GM18868 (cell line): ENCODE data around the gene ATP8A2.

Experiments used
- ATAC-seq: cut with Tn5 transposase; IDR thresholded peaks from one replicate; pipeline ENCODE4 v1.9.1; 2021; ENCODE audit warnings: mild to moderate bottlenecking, moderate library complexity; ENCODE audit not compliant: unreplicated experiment

The ATP8A2 gene

DNA sequence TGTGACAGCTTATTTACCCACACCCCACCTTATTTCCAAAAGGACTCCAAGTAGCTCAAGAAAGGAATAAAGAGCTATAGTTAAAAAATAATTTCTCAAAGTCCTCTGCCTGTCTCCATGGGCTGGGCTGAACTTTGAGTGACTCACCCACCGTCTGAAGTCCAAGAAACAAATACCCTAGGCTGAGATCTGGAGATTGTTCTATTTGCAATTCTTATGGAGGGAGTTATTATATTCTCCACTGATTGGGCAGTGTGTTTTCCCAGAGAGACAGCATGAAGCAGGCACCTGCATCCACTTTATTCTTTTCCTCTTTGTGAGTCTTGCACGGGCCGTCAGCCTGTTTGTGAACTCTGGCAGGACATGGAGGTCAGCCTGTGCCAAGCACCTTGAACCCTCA is 616.9 kb downstream of the ATP8A2 start:
- ATAC-seq, result no peak

DNA sequence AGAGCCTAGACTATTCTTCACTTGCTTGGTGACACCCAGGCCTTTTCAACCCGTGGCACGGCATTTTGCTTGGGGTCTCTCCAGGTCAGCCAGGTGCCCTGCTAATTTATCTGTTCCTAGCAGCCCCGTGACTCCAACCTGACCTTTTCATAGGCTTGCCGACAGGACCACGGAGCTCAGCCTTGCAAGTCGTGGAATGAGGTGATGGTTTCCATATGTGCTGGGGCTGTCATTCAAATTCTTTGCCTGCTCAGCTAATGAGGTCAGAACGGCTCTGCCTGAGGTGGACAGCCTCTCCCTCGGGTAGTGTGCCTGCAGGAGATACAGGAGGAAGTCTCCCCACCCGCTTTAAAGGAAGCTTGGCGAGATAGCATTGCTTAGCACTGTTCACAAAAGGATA is 619.0 kb downstream of the ATP8A2 start:
- no peak for ATAC-seq

DNA sequence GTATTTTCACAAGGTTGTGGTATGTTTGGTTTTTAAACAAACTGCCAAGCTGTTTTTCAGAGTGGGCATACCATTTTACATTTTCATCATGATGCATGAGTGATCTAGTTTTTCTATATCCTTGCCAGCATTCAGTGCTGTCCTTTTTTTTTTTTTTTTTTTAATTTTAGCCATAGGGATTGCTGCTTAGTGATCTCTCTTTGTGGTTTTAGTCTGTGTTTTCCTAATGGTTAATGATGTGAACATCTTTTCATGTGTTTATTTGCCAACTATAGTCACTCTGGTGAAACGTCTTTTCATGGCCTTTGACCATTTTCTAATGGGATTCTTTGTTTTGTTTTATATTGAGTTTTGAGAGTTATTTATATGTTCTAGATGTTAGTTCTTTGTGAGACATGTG is 620.3 kb downstream of the ATP8A2 start:
- no peak for ATAC-seq

DNA sequence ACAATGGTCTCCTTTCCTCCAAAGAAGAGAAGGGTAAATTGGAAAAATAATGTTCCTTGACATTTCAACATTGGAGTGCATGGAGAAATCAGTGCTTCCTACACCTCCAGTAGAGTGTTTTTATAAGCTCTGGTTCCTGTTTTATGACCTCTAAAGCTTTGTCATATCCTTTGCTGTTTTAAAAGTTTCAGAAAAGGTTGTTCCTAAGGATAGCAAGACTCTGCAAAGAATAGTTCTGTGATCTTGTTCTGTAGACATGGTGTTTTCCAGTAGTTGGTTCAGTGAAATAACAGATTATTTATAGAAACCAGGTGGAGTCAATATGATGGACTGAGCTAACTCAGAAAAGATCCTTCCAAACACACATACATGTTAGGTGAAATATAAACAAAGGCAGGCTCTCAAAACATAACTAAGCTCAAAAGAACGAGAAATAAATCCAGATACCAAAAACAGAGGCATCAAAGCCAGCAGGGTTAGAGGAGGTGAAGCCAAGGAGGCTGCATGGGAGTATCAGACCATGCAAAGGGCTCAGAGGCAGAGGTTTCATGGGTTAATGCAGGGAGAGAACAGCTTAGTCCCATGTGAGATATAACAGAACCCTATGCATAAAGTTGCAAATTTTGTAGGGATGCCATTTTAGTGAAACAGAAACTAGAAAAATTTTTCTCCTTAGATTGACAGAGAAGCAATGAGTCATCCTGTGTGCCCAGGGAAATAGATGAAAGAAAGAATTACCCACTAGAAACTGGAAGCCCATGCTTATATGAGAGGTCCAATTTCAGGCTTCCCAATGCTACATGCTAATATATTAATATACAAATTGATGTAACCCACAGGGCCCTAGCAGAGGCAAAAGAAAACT is 635.7 kb downstream of the ATP8A2 start:
- ATAC-seq, result no peak

DNA sequence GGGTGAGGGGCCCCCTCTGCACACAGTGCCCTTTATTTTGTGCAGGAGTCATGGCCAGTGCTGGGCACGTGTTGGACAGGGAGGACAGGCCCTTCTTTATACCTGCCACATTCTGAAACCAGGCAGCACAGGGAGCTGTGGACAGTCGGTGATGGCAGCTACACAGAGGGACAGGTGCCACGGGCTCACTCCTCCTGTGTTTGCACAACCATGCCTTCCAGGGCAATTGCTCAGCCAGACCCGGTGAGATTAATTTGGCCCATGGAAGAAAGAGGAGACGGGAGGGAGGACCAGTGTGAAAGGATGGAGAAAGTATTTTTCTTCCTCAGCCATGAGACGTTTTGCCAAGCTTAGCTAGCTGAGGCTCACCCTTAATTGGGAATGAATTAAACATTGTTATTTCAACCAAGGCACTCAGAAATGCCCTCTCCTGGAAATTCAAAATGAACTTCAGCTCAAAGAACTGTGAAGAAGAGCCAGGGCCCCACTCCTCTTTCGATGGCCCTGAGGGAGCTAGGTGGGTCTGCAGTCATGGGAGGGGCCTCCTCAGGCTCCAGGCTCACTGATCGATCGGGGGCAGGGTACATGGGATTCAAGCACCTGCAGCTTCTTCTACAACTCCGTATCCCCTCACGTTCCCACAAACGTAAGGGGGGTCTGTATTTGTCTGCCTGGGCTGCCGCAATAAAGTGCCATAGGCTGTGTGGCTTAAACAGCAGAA is 638.9 kb downstream of the ATP8A2 start:
- ATAC-seq, result no peak

DNA sequence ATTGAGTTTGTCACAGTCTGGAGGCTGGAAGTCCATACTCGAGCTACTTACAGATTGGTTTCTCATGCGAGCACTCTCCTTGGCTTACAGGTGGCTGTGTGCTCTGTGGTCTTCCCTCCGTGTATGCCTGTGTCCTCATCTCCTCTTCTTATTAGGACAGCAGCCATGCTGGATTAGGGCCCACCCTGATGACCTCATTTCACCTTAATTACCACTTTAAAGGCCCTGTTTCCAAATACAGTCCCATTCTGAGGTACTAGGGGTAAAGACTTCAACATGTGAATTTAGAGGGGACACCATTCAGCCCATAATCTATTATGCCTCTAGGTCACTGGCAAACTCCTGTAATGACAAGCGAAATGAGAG is 639.4 kb downstream of the ATP8A2 start:
- ATAC-seq, result no peak

DNA sequence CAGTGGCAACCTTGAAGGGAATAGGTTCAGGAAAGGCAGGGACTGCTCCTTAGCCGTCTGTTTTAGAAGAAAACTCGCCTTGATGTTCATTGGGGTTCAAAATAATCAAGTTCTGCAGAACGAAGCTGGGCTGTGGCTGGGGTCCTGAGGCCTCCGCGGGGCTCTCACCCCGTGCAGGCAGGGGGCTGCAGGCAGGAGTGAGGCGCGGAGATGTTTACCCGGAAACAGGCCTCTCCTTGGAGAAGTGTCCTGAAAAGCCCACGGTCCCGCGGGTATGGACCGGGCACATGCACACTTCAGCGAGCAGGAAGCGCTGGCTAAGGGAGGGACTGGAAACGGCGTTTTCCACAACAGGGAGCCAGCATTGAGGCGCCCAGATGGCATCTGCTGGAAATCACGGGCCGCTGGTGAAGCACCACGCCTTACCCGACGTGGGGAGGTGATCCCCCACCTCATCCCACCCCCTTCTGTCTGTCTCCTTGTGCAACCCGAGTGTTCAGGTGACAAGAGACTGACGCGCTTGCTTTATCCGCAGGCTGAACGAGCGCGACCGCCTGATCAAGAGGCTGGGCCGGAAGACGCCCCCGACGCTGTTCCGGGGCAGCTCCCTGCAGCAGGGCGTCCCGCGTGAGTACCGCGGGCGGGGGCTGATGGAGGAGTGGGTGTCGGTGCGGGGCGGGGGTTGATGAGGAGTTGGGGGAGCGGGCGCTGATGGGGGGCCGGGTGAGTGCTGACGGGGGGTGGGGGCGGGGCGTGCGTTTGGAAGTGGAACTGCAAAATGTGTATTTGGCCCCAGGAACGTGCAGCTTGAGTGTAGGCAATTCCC is 640.4 kb downstream of the ATP8A2 start:
- no peak for ATAC-seq

DNA sequence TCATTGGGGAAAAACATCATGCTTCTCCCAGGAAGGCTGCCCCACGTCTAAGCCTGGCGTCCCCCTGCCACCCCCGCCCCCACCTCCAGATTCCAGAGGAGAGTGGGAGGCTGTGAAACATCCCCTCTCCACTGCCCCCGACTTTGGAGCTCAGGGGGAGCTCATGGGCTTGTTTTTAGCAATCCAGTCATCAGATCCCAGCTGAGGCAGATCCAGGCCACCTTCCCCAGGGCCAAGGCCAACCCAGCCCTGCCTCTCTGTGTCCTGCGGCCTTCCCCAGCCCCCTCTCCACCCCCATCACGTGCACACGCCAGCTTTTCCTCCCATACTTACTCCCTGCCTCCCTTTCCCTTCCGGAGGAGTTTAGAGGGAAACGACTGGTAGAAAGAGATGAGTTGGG is 641.2 kb downstream of the ATP8A2 start:
- ATAC-seq, result no peak

DNA sequence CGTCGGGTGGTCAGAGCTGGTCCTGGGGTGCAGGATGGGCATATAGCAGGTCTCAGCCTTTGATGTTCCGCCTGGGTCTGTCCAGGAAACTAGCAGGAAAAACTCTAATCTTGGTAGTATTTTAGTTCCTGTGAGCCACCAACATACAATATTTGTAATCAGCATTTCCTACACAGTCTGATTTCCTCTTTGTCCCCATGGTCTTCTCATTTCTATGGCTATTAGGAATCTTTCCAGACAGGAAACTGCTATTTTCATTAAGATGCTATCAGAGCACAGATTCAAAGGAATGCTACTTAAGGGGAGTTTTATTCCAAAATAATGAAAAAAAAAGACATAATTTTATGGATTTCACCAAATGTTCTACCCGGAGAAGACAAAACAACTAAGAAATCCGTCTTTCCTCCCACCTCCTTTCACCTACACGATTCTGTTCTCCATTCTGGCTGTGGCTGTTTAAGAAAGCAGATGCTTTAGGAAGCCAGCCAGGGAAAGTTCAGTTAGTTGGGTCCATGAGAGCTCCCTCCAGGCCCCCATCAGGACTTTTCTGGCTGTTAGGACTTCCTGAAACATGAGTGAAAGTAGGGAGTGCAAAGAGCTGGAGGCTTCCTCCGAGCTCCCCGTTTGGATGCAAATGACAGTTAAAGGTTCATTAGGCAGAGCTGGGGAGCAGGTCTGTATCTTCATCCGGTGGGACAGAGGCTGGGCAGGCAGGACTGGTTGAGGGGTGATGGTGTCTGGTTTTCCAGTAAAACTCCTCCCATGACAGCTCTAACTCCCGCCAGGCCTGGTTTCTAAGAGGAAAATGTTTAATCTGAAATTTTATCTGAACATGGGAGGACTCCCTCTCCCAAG is 643.7 kb downstream of the ATP8A2 start:
- no peak for ATAC-seq

DNA sequence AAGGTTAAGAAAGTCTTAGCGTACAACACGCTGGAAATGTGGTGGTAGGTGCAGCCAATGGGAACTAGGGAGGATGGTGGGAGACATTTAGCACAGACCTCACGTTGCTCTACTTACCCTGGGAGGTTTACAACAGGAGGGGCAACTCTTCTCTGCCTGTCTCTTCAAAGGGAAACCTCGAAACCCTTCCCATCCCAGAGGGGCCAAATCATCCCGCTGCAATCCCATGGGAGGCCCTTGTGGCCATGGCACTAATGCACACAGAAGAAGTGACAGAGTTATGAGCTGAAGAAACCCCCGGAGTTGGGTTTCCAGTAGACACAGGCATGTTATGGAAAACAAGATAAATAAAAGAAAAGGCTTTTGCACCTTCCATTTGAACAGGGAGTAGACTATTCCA is 644.4 kb downstream of the ATP8A2 start:
- no peak for ATAC-seq

DNA sequence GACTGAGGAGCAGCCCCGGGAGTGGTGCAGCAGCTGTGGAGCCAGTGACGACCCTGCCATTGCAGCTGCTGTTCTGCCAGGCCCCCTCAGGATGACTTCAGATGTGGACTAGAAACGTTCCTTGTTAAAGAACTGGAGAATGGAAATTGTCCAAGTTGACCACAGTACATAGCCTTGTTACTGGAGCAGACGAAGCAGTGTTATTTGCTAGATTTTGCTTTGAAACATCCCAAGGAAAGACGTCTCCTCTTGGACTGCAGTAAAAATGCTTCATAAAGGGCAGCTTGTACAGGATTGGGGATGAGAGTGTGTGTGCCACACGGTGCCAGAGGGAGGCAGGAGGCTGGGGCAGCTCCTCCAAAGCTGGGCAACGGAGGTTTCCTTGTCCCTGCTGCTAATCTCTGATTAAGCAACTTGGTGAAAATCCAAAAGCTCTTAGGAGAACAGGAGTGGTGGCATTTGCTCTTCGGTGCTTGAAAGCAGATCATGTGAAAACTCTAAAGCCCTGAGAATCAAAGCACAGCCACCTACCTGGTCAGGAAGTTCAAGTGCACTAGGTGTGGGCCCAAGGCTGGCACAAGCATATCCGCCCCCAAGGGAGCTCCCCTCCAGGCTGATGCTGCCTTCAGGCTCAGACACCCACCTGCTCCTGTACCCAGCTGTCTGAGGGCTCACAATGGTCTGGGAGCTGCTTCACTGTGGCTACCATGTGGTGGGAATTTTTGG is 645.6 kb downstream of the ATP8A2 start:
- no peak for ATAC-seq

DNA sequence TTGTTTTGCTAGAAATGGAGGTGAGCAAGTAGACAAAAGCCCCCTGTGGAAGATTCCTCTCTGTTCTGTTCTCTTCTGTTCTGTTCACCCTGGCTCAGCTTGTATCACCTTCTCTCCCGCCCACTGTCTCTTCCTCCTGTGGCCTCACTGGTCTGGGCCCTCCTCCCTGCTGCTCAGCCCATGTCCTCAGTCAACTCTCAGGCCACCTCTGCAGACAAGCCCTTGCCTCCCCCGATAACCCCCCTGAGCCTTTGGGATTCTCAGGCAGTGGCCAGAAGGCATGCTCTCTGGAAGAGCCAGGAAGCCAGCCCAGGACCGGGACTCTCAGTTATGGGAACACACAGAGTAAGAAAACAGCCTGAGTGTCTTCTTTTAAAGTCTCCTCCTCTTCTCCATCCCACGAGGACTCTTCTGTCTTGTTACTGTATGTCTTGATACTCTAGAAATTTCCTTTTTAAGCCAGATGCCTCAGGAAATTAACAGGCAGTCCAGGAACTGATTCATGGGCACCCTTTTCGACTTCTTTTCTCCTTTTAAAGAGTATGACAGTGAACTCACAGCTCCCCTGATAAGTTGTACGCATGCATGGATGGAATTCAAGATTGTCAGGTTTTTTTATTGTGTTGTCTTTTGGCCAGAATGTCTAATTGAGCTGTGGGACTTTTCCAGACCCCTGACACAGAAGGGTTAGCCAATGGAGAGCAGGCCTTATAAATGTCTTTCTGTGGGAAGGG is 646.3 kb downstream of the ATP8A2 start:
- no peak for ATAC-seq

DNA sequence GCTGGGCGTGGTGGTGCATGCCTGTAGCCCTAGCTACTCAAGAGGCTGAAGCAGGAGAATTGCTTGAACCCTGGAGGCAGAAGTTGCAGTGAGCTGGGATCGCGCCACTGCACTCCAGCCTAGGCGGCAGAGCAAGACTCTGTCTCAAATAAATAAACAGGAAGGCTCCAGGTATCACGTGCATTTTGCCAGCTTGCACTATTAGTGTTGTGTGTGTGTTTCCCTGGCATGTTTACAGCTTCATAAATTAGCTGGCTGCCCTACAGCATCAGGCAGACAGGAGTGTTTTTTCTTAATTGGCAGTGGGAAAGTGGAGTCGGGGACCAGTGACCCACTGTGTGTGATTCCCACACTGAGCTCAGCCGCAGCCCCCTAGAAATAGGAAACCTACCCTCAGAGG is 647.5 kb downstream of the ATP8A2 start:
- ATAC-seq, result no peak

DNA sequence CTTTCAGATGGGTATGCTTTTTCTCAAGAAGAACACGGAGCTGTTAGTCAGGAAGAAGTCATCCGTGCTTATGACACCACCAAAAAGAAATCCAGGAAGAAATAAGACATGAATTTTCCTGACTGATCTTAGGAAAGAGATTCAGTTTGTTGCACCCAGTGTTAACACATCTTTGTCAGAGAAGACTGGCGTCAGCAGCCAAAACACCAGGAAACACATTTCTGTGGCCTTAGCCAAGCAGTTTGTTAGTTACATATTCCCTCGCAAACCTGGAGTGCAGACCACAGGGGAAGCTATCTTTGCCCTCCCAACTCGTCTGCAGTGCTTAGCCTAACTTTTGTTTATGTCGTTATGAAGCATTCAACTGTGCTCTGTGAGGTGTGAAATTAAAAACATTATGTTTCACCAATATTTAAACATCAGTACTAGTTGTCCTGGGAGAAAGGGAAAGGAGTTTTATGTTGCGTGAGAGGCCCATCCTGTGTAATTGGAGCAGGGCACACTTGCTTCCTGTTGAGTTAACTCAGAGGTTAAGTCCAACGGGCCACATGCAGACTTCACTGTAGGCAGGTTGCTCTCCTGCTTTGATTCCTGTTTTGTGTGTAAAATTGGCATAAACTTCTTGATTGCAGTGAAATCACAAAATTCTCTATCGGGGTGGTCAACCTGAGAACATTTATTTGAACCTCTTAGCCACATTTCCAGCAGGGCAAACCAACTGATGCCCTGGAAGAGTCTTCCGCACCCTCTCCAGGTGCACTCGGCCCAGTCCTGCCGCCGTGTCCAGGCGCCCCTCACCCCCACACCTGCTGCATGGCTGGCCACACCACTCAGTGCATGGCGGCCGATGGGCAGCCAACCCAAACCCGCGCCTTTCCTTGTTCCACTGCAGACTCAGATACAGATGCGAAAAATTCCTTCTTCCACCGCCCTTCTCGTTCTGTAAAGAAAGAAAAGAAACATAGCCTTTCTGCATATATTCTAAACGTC is 648.4 kb downstream of the ATP8A2 start:
- ATAC-seq, result no peak

DNA sequence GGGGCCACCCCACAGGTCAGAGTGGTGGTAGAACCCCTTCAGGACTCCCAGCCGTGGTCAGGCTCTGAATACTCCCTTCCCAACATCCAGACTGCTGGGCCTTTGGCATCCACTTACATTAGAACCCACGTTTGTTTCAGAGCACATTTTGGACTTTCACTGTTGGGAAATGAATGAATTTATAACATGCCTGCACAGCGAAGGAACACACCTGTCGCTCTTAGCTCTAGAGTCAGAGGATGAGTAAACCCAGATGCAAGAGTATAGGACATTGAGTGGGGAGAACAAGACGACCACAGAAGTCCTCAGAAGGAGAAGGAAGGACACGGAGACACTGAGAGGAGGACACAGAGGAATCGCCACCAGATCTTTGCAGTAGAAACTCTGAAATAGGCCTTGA is 649.1 kb downstream of the ATP8A2 start:
- ATAC-seq, result no peak

DNA sequence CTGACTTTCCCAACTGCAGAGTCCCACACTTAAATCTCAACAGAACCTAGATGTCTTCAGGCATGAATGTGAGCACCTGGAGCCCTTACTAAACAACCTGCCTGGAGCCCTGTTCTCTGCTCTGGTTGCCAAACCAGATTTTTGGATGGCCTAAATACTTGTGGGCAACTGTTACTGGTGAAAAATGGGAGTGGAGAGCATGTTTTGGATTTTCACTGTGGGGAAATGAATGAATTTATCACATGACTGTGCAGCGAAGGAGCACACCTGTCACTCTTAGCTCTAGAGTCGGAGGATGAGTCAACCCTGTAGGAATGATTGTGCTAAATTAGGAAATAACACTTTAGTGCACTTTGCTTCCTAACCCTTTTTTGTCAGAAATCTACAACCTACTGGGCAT is 649.7 kb downstream of the ATP8A2 start:
- ATAC-seq, result no peak

DNA sequence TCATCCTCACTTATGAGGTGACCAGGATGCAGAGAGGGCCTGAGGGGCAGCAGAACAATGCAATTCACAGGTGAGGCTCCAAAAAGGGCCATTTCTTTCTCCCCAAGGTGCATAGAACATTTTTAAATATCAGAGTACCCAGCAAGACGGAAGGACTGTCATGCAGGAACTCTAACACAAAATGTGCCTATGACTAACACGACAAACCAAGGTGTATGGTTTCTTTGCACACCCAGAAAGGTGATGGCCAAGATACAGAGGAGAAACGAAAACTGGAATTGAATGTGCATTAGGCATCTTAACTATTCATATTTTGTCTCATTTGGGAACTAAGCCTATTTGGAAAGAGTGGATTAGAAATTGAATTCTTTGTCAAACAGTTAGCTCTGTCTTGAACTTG is 650.2 kb downstream of the ATP8A2 start:
- no peak for ATAC-seq
